NCI-H2196 (cell line): Measurements from ENCODE around the gene PIWIL4.
"Not testable (repeated sequence)": the region's sequence is repeated elsewhere in the genome, so short reads cannot be mapped to it uniquely, and the experiment has no call there.

ENCODE experiments used
- DNase-seq: peaks from one replicate; lab custom pipeline; 2025; ENCODE audit not compliant: unreplicated experiment; lab: John Stamatoyannopoulos, UW

The PIWIL4 gene

GRCh38 chr11:94635072-94635471 lies 67.9 kb downstream of the PIWIL4 start:
- no peak for DNase-seq

- DNase-seq = no peak
These were observed 69.3 kb downstream of the PIWIL4 start for GRCh38 chr11:94636388-94636949.

DNA sequence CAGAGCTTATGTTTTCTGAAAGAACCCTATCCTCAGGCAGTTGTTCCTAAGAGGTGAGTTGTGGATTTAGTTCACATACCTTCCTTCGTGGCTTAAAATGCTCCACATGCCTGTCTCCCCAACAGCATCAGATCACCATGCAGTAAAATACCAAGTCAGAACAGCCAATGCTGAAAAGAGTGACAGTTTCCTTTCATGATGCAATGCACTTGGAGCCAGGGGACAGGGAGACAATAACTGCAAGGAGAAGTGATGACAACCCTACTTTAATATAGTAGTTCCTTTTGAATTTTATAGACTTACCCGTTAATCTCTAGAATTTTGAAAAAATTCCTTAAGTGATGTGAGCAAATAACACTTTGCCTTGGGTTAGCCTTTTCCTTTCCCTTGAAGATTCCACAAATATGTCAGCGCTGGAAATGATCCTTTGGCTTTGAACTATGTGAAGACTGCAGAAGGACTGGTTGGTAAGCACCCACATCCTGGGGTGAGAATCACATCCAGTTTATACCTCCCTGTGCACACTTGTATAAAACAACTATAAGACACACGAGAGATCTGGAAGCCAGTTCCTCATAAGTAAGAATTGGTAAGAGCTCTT lies 71.2 kb downstream of the PIWIL4 start:
- DNase-seq = no peak

DNA sequence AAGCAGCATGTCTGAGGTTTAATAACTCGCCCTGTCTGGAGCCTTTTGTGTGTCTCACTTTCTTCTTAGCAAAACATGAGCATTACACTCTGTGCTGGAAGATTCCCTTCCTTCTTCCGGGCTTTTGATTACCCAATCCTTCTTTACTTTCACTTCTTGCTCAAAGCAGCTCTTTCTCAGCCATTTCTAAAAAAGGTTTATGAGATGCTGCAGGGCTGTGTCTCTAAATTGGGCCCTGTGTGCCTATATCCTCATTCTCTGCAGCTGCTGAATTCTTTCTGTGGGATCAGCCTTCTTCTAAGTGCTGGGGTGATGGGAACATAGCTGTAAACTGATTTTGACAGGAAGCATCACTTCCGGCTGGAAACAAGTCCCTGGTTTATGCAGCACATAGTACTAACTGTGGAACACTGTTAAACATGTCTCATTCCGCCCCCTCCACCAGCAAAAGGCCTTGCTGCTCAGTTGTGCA lies 71.8 kb downstream of the PIWIL4 start:
- DNase-seq = no peak

GRCh38 chr11:94639901-94640721 lies 72.9 kb downstream of the PIWIL4 start:
- no peak for DNase-seq

DNA sequence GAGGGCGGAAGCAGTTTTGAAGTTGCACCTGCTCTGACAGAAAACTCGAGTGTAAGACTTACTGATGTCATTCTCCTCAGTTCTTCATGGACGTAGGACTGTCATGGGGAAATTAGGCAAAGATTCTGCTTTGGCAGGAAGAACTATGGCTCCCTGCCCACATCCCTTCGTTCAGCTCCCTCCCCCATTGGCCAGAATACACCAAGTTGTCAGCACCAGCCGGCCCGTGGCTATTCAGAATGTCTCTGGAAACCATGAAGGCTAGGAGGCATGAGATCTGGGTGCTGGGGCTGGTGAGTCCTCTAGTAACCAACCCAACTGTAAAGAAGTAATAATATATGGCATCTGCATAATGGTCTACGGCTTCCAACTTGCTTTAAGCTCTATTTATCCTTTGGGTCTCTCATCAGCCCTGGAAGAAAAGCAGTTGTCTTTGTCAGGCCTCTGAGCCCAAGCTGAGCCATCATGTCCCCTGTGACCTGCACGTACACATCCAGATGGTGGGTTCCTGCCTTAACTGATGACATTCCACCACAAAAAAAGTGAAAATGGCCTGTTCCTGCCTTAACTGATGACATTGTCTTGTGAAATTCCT lies 74.1 kb downstream of the PIWIL4 start:
- DNase-seq = no peak

GRCh38 chr11:94643186-94643585 lies 76.0 kb downstream of the PIWIL4 start:
- DNase-seq = not testable (repeated sequence)

DNA sequence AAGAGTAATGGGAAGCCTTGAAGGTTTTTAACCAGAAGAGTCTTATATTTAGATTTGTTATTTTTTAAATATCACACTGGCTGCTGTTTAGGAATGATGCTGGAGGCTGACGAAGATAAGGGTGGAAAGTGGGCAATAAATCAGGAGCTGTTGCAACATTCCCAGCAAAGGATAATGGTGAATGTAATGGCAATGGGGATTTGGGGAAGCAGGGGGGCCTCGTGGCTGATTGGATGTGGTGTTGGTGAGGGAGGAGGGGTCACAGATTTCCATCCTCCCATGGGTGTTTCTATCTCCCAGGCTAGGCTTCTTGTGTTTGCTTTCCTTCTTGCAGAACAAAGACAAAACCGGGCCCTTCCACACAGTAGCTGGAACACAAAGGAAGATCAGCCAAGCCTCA lies 80.8 kb downstream of the PIWIL4 start:
- no peak for DNase-seq

DNA sequence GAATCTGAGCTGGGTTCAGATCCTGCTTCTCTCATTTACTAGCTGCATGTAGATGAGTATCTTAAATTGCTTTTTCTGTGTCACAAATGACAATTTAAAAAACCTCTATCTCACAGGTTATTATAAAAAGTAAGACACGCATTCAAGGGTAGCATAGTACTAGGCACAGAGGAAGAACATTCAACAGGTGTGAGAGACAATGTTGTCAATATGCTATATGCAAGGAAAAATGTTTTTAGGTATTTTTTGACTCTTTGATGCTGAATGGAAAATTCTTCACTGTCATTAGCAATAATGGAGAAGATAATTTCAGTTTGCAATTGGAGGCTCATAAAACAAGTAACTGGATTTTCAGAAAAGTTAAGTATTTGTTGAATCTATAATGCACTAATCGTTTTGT lies 81.6 kb downstream of the PIWIL4 start:
- no peak for DNase-seq

- DNase-seq = no peak
These were observed 82.1 kb downstream of the PIWIL4 start for GRCh38 chr11:94649254-94649653.

DNA sequence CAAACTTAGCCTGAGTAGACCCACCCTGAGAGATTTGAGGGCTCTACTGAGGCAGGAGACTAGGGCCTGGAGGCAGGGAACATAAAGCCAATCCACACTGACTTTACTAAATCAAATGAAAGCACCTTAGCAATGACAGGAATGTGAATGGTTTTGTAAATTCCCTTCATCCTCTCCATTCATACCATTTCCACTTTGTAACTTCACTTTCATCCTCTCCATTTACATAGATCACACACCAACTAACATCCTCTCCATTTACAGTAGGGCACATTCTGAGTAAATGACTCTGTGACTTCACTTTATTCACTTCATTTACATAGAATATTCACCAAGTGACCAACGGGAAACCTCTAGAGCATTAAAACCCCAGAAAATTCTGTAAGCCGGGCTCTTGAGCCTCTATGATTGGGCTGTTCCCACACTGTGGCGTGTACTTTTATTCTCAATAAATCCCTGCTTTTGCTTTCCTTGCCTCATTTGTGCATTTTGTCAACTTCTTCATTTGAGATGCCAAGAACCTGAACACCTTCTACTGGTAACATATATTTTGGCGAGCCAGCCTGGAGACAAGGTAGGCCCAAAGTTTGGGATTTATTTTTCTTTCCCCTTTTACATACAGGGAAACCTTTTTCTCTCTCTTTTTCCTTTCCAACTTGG lies 82.9 kb downstream of the PIWIL4 start:
- DNase-seq = no peak

GRCh38 chr11:94650756-94651155 lies 83.6 kb downstream of the PIWIL4 start:
- no peak for DNase-seq

DNA sequence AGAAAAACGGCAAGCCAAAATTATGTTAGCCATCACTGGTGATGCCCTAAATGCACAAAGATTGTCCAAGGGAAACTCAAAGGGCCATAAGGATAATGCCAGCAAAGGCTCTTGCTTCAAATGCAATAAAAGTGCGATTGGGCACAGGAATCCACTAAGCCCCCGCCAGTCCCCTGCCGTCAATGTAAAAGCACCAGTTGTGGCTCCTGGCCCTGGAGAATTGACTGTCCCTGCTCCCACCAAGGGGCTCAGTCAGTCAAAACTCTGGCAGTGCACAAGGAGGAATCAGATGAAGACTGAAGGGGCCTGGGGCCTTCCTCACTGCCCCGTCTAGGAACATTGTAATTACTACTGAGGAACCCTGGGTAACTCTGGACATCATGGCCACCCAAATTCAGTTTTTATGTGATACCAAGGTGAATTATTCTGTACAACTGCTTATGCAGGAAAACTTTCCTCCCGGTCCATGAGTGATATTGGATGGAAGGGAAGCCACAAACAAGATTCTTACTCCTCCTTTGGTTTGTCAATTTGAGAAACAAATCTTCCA lies 85.6 kb downstream of the PIWIL4 start:
- no peak for DNase-seq

GRCh38 chr11:94653561-94653960 lies 86.4 kb downstream of the PIWIL4 start:
- DNase-seq = no peak

DNA sequence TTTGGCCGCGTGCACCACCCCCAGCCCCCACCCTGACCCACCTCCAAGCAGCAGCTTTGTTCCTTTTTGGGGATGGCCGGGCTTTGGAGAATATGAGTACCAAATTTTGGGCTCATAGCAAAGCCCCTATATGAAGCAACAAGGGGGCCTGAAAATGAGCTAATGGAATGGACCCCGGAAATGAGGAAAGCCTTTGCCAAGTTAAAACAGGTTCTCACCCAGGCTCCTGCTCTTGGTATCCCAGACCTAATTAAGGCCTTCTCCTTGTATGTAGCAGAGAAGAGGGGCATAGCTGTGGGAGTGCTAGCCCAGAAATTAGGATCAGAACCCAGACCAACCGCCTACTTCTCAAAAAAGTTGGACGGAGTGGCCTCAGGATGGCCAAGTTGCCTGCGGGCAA lies 87.0 kb downstream of the PIWIL4 start:
- DNase-seq = no peak

DNA sequence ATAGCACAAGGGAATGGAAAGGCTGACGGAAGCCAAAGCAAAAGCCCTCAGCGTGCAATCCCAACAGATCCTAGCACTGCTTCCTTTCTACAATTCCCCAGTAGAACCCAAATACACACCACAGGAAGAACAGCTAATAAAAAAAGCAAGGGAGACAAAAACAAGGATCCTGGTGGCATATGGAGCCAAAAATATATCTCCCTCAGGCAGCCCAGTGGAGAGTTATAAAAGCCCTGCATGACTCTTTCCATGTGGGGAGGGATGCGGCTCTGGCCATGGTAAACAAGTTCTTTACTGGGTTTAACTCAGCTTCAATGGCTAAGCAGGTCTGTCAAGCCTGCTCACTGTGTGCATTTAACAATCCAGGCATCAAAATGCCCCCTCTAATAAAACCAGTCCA lies 88.1 kb downstream of the PIWIL4 start:
- no peak for DNase-seq

GRCh38 chr11:94655956-94656355 lies 88.8 kb downstream of the PIWIL4 start:
- no peak for DNase-seq

GRCh38 chr11:94656968-94657367 lies 89.8 kb downstream of the PIWIL4 start:
- no peak for DNase-seq

DNA sequence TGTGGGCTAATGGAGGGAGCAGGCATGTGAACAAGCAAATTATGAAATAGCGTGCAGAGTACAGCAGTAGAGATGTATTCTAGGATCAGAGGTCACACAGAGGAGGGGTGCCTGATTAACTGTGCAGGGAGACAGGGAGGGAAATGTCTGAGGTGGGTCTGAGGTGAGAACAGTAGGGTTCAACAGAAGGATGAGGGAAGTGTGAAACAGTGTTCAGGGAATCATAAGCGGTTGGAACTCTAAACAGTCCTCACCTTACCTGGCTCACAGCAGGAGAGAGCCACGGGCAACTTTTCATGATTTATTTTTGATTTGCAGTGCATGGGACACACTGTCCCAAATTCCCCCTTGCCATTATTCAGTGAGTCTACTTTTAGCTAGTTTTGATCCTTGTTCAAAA lies 90.5 kb downstream of the PIWIL4 start:
- DNase-seq = no peak

DNA sequence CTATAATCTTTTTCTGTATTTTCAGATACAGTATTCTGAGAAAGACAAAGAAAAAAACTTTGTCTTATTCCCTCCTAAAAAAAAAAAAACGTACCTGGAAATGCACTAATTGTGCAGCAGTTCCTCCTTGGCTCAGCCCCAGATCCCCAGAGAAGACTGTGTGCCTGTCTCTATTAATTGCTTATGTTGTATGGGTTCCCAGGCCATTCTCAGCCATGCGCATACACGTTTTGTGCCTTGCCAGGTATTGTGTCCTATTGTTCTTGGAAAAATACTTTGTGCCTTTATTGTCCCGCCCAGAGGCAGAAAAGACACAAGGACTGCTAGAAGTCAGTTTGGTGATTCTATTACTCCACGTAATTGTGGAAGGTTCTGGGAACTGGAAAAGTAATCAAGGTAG lies 91.2 kb downstream of the PIWIL4 start:
- no peak for DNase-seq

DNA sequence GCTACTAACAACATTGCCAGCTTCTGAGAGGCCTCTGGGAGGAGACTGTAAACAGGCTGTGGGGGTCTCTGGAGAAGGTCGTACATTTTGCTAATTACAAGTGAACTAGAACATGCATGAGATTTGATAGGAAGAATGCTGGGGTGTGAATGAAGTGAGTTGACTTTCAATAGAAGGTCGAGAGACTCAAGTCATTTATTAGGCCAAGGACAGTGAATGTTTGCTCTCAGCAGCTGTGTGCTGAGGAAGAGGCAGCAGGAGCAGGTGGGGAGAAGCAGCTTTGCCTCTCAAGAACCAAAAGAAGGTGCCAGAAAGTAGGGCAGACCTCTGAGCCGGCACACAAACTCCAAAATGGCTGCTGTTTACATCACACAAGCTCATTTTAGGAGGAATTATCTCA lies 91.7 kb downstream of the PIWIL4 start:
- no peak for DNase-seq
